IMR-90 (cell line): Measurements from ENCODE around the gene SCFD1.

ENCODE experiments used
- CEBPB ChIP-seq: IDR thresholded peaks from 2 replicates; pipeline ENCODE4 v1.6.1; 2012; ENCODE audit warnings: low read depth, low read length, improper control_type of control experiment
- CTCF ChIP-seq: conservative IDR thresholded peaks from 2 replicates; pipeline ENCODE4 v1.5.1; 2012; ENCODE audit warnings: mild to moderate bottlenecking, low read depth, low read length, improper control_type of control experiment
- MXI1 ChIP-seq: IDR thresholded peaks from 2 replicates; pipeline ENCODE4 v1.6.1; 2012; ENCODE audit warnings: low read depth, mild to moderate bottlenecking, low read length, moderate library complexity, borderline replicate concordance
- POLR2A ChIP-seq: IDR thresholded peaks from 2 replicates; pipeline ENCODE4 v1.6.1; 2012; ENCODE audit warnings: mild to moderate bottlenecking, low read depth, low read length
- RAD21 ChIP-seq: IDR thresholded peaks from 2 replicates; pipeline ENCODE4 v1.6.1; 2012; ENCODE audit warnings: low read length, improper control_type of control experiment
- RCOR1 ChIP-seq: IDR thresholded peaks from 2 replicates; pipeline ENCODE4 v1.6.1; 2012; ENCODE audit warnings: mild to moderate bottlenecking, low read length, improper control_type of control experiment; ENCODE audit not compliant: insufficient replicate concordance
- RFX5 ChIP-seq: IDR thresholded peaks from 2 replicates; pipeline ENCODE4 v1.8.0; 2012; ENCODE audit warnings: low read depth, mild to moderate bottlenecking, low read length, moderate library complexity
- SMC3 ChIP-seq: fragments of 150-350 bp; IDR thresholded peaks from 2 replicates; pipeline ENCODE4 v1.6.1; 2016; ENCODE audit warnings: low read depth, mild to moderate bottlenecking, antibody characterized with exemption, low read length, moderate library complexity

- TF ChIP-seq RAD21: no peak
- no peak for TF ChIP-seq CTCF
- no peak for TF ChIP-seq POLR2A
- no peak for TF ChIP-seq CEBPB
- no peak for TF ChIP-seq RCOR1
- no peak for TF ChIP-seq MXI1
- no peak for TF ChIP-seq SMC3
- TF ChIP-seq RFX5: no peak
These were observed 148.3 kb downstream of the SCFD1 start for GRCh38 chr14:30770376-30770775.
